Loucy (cell line): ENCODE results near the gene TMEM179.

Experiments
- CTCF ChIP-seq: fragments of 200-600 bp; sonication (generic); conservative IDR thresholded peaks from 2 replicates; pipeline ENCODE4 v1.5.1; 2014; ENCODE audit warnings: mild to moderate bottlenecking, antibody characterized with exemption, low read length
- EZH2phosphoT487 ChIP-seq: fragments of 200-600 bp; IDR thresholded peaks from 2 replicates; pipeline ENCODE4 v1.6.1; 2018; ENCODE audit warnings: antibody characterized with exemption, mild to moderate bottlenecking, moderate library complexity, borderline replicate concordance

- TF ChIP-seq CTCF, result no peak
- no peak for TF ChIP-seq EZH2phosphoT487
Measured at GRCh38 chr14:104624939-104625338, 20.4 kb upstream of the TMEM179 start.
